ENCODE data around the gene MTA3. TPM values are rescaled to one million over a fixed set of nuclear protein-coding genes. Genes with fewer than 3 reads are reported as not detected.

Gene MTA3
- total and polyA plus RNA-seq, 2 donors (not counting 1 experiment from before 2014, with no cell fraction given), result 13.4 to 33.2 TPM

DNA sequence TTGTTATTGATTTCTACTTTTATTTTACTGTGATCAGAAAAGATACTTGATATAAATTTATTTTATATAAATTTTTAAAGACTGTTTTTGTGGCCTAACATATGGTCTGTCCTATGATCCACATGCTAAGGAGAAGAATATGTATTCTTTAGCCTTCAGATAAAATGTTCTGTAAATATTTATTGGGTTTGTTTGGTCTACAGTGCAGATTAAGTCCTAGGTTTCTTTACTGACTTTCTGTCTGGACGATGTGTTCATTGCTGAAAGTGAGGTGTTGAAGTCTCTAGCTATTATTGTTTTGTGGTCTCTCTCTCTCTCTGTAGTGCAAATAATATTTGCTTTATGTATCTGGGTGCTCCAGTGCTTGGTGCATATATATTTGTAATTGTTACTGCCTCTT, 165.4 kb downstream of the MTA3 start:
- H3K27me3 ChIP-seq (replicated peaks in 1 of 4; ENCODE audit: control extremely low read depth in 1 of 4, control insufficient read depth in 3 of 4, insufficient read depth in 4 of 4, low read length in 3 of 4), result no peaks in the 10 kb centered on the region
- Mint-ChIP-seq H3K27ac (no peak overlapping the region), H3K4me1 (no peaks in the 10 kb centered on the region), H3K27me3 (no peaks in the 10 kb centered on the region), H3K9me3 (ENCODE audit: insufficient read depth) (peaks cover 16% of the 10 kb centered on the region), H3K4me3 (no peak overlapping the region)
- intact Hi-C loops (cut with micrococcal nuclease), result no loop called here
- H3K9me3 ChIP-seq (ENCODE audit: control extremely low read depth in 1 of 3, control insufficient read depth in 2 of 3, insufficient read depth in 1 of 3, low read length in 2 of 3), result peaks cover 11 to 25% (median 21%) of the 10 kb centered on the region in 3 donors
- no CpG with 5 or more reads among the region's 1 CpG for WGBS (ENCODE audit: insufficient coverage)
- no peak overlapping the region for H2AFZ ChIP-seq (ENCODE audit: insufficient read depth, low read depth, low read length, poor library complexity, severe bottlenecking)
- TF ChIP-seq, protein P1, sequence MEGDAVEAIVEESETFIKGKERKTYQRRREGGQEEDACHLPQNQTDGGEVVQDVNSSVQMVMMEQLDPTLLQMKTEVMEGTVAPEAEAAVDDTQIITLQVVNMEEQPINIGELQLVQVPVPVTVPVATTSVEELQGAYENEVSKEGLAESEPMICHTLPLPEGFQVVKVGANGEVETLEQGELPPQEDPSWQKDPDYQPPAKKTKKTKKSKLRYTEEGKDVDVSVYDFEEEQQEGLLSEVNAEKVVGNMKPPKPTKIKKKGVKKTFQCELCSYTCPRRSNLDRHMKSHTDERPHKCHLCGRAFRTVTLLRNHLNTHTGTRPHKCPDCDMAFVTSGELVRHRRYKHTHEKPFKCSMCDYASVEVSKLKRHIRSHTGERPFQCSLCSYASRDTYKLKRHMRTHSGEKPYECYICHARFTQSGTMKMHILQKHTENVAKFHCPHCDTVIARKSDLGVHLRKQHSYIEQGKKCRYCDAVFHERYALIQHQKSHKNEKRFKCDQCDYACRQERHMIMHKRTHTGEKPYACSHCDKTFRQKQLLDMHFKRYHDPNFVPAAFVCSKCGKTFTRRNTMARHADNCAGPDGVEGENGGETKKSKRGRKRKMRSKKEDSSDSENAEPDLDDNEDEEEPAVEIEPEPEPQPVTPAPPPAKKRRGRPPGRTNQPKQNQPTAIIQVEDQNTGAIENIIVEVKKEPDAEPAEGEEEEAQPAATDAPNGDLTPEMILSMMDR (IDR thresholded peaks at IDR 0.05), result no peak
- no peak for TF ChIP-seq EZH2 (IDR thresholded peaks at IDR 0.05; ENCODE audit: borderline replicate concordance, insufficient read depth, low read depth, low read length, poor library complexity, severe bottlenecking)
- no peaks in the 10 kb centered on the region for H4K20me1 ChIP-seq (ENCODE audit: control insufficient read depth, insufficient read depth, low read length, poor library complexity, severe bottlenecking)
- CTCF ChIA-PET, result no interaction called here
- H3K36me3 ChIP-seq (replicated peaks in 1 of 2; ENCODE audit: control extremely low read depth in 1 of 2, control insufficient read depth in 1 of 2, extremely low read depth in 1 of 2, insufficient read depth in 2 of 2, low read length in 1 of 2), result peaks cover 0 to 14% of the 10 kb centered on the region in 2 experiments
- ATAC-seq (ENCODE audit: low read depth) (no peak), DNase-seq (no peak)
- no peak overlapping the region for H3K4me2 ChIP-seq (replicated peaks; ENCODE audit: low read depth, low read length, poor library complexity, severe bottlenecking)
- H3K4me1 ChIP-seq (ENCODE audit: control insufficient read depth in 2 of 2, insufficient read depth in 2 of 2, low read length in 2 of 2), result no peaks in the 10 kb centered on the region
- H3K4me3 ChIP-seq (ENCODE audit: control extremely low read depth in 1 of 5, extremely low read depth in 1 of 5, insufficient read depth in 1 of 5, low read depth in 2 of 5, low read length in 4 of 5), result no peak overlapping the region
- H3K9ac ChIP-seq (ENCODE audit: low read length), result no peak overlapping the region
- H3K79me2 ChIP-seq (ENCODE audit: control insufficient read depth, insufficient read depth, low read length), result no peaks in the 10 kb centered on the region
- H3K27ac ChIP-seq (ENCODE audit: low read length in 2 of 2), result no peak overlapping the region
- POLR2A ChIA-PET, result no interaction called here

DNA sequence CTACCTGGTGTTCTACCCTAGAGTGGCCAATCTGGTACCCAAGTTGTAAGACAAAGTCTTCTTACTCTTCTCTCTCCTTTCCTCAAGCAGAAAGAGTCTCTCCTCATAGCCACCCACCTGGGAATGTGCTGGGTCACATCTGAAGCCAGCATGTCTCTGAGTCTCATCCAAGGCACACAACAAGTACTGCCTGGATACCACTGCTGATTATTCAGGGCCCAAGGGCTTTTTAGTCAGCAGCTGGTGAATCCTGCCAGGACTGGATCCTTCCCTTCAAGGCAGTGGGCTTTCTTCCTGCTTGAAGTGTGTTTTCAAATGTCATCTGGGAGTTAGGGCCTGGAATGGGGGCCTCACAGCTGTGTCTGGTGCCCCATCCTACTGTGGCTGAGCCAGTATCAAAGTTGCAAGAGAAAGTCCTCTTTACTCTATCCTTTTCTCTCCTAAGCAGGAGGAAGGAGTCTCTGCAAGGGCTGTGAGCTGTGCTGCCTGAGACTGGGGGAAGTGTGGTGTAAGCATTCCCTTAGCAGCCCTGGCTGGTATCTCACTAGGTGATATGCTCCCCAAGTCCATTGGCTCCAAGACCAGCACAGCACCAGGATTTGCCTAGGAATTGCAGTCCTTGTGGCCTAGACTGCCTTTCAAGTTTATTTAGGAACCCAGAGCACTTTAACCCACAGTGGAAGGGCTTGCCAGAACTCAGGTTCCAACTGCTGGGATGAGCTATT, 168.3 kb downstream of the MTA3 start:
- H3K4me2 ChIP-seq (replicated peaks; ENCODE audit: low read depth, low read length, poor library complexity, severe bottlenecking), result no peak overlapping the region
- intact Hi-C loops (cut with micrococcal nuclease), result no loop called here
- no peaks in the 10 kb centered on the region for H3K27me3 Mint-ChIP-seq
- H3K4me1 ChIP-seq (ENCODE audit: control insufficient read depth in 2 of 2, insufficient read depth in 2 of 2, low read length in 2 of 2), result no peaks in the 10 kb centered on the region
- peaks cover 0 to 14% of the 10 kb centered on the region in 2 experiments for H3K36me3 ChIP-seq (replicated peaks in 1 of 2; ENCODE audit: control extremely low read depth in 1 of 2, control insufficient read depth in 1 of 2, extremely low read depth in 1 of 2, insufficient read depth in 2 of 2, low read length in 1 of 2)
- no peak overlapping the region for H3K4me3 Mint-ChIP-seq
- no peaks in the 10 kb centered on the region for H4K20me1 ChIP-seq (ENCODE audit: control insufficient read depth, insufficient read depth, low read length, poor library complexity, severe bottlenecking)
- H2AFZ ChIP-seq (ENCODE audit: insufficient read depth, low read depth, low read length, poor library complexity, severe bottlenecking), result no peak overlapping the region
- ChIA-PET CTCF (no interaction called here), POLR2A (no interaction called here)
- no peak overlapping the region for H3K27ac Mint-ChIP-seq
- H3K4me3 ChIP-seq (ENCODE audit: control extremely low read depth in 1 of 5, extremely low read depth in 1 of 5, insufficient read depth in 1 of 5, low read depth in 2 of 5, low read length in 4 of 5), result no peak overlapping the region
- H3K9me3 Mint-ChIP-seq (ENCODE audit: insufficient read depth), result peaks cover 16% of the 10 kb centered on the region
- peaks cover 7 to 21% (median 15%) of the 10 kb centered on the region in 3 donors for H3K9me3 ChIP-seq (ENCODE audit: control extremely low read depth in 1 of 3, control insufficient read depth in 2 of 3, insufficient read depth in 1 of 3, low read length in 2 of 3)
- H3K79me2 ChIP-seq (ENCODE audit: control insufficient read depth, insufficient read depth, low read length), result no peaks in the 10 kb centered on the region
- no peak overlapping the region for H3K9ac ChIP-seq (ENCODE audit: low read length)
- H3K27ac ChIP-seq (ENCODE audit: low read length in 2 of 2), result no peak overlapping the region
- TF ChIP-seq, protein P1 (IDR thresholded peaks at IDR 0.05), result no peak
- TF ChIP-seq EZH2 (IDR thresholded peaks at IDR 0.05; ENCODE audit: borderline replicate concordance, insufficient read depth, low read depth, low read length, poor library complexity, severe bottlenecking), result no peak
- DNase-seq (no peak), ATAC-seq (ENCODE audit: low read depth) (no peak)
- H3K4me1 Mint-ChIP-seq, result peaks cover 5% of the 10 kb centered on the region
- no peaks in the 10 kb centered on the region for H3K27me3 ChIP-seq (replicated peaks in 1 of 4; ENCODE audit: control extremely low read depth in 1 of 4, control insufficient read depth in 3 of 4, insufficient read depth in 4 of 4, low read length in 3 of 4)

All from B cell (primary cell).